ENCODE measurements around the gene CRYL1. TPM values are rescaled to one million over a fixed set of nuclear protein-coding genes. Genes with fewer than 3 reads are reported as not detected.

CRYL1 gene
- polyA plus RNA-seq, 1 of the 3 experiments (the other 2 are of a cell fraction) = 34.8 TPM

DNA sequence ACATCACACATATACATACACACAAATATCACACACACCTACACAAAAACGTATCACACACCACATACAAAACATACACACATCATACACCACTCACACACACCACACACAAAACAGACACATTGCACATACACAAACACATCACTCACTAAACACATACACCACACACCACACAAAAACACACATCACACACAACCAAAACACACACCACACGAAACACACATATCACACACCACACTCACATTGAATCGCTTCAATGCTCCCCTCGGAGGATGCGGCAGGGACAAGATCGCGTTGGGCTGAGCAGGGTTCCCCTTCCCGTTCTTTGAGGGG is 131.5 kb downstream of the CRYL1 start:
- no peaks in the 10 kb centered on the region for H3F3A ChIP-seq (replicated peaks; ENCODE audit: insufficient read depth)
- no peaks in the 10 kb centered on the region for H3K9me2 ChIP-seq
- no peak for DNase-seq
- no peaks in the 10 kb centered on the region for H3K79me2 ChIP-seq (ENCODE audit: insufficient read depth)
- no peaks in the 10 kb centered on the region for H3K9me3 ChIP-seq
- no peaks in the 10 kb centered on the region for H3K4me1 ChIP-seq (ENCODE audit: control insufficient read depth in 1 of 2, insufficient read depth in 2 of 2, low read depth in 1 of 2, low read length in 1 of 2)
- TF ChIP-seq EP300 (IDR thresholded peaks at IDR 0.05; ENCODE audit: borderline replicate concordance in 1 of 2, low read depth in 1 of 2, low read length in 1 of 2) (no peak), CHD2 (IDR thresholded peaks at IDR 0.05; ENCODE audit: low read length, partially characterized antibody) (no peak), MXI1 (IDR thresholded peaks at IDR 0.05; ENCODE audit: low read depth, low read length) (no peak), SIN3A (IDR thresholded peaks at IDR 0.05; ENCODE audit: borderline replicate concordance, low read depth, low read length) (no peak), NFIC (IDR thresholded peaks at IDR 0.05; ENCODE audit: borderline replicate concordance) (no peak), PBX3 (IDR thresholded peaks at IDR 0.05) (no peak), RXRA (IDR thresholded peaks at IDR 0.05; ENCODE audit: borderline replicate concordance, low read depth) (no peak), NRF1 (IDR thresholded peaks at IDR 0.05; ENCODE audit: low read depth, low read length) (no peak), EZH2phosphoT487 (IDR thresholded peaks at IDR 0.05; ENCODE audit: borderline replicate concordance, low read depth) (no peak), MEF2A (IDR thresholded peaks at IDR 0.05; ENCODE audit: borderline replicate concordance, low read depth) (no peak), YY1 (IDR thresholded peaks at IDR 0.05; ENCODE audit: low read depth) (no peak), REST (IDR thresholded peaks at IDR 0.05; ENCODE audit: low read depth, low read length) (no peak), JUND (IDR thresholded peaks at IDR 0.05) (no peak), FOXJ3 (CRISPR knock-in tag; IDR thresholded peaks at IDR 0.05) (no peak), SMC3 (IDR thresholded peaks at IDR 0.05; ENCODE audit: low read depth, low read length) (no peak), RCOR1 (IDR thresholded peaks at IDR 0.05; ENCODE audit: low read length) (no peak), FOXM1 (IDR thresholded peaks at IDR 0.05; ENCODE audit: low read depth) (no peak), TAF1 (IDR thresholded peaks at IDR 0.05; ENCODE audit: borderline replicate concordance, low read depth, low read length) (no peak)
- TF ChIP-seq, protein P1, sequence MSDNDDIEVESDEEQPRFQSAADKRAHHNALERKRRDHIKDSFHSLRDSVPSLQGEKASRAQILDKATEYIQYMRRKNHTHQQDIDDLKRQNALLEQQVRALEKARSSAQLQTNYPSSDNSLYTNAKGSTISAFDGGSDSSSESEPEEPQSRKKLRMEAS (IDR thresholded peaks at IDR 0.05; ENCODE audit: low read depth) = no peak
- TF ChIP-seq, protein P2, sequence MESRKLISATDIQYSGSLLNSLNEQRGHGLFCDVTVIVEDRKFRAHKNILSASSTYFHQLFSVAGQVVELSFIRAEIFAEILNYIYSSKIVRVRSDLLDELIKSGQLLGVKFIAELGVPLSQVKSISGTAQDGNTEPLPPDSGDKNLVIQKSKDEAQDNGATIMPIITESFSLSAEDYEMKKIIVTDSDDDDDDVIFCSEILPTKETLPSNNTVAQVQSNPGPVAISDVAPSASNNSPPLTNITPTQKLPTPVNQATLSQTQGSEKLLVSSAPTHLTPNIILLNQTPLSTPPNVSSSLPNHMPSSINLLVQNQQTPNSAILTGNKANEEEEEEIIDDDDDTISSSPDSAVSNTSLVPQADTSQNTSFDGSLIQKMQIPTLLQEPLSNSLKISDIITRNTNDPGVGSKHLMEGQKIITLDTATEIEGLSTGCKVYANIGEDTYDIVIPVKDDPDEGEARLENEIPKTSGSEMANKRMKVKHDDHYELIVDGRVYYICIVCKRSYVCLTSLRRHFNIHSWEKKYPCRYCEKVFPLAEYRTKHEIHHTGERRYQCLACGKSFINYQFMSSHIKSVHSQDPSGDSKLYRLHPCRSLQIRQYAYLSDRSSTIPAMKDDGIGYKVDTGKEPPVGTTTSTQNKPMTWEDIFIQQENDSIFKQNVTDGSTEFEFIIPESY (IDR thresholded peaks at IDR 0.05; ENCODE audit: borderline replicate concordance, low read depth) = no peak
- ChIA-PET CTCF (no interaction called here), POLR2A (no interaction called here)
- H3K27me3 ChIP-seq (ENCODE audit: insufficient read depth) = no peaks in the 10 kb centered on the region
- no peak overlapping the region for H2AFZ ChIP-seq (ENCODE audit: low read depth)
- no peaks in the 10 kb centered on the region for H4K20me1 ChIP-seq (ENCODE audit: insufficient read depth)
- no peak overlapping the region for H3K27ac ChIP-seq (ENCODE audit: low read depth in 2 of 2, low read length in 1 of 2)
- no peak overlapping the region for H3K9ac ChIP-seq
- H3K4me3 ChIP-seq (ENCODE audit: low read depth in 2 of 2, low read length in 1 of 2) = no peak overlapping the region
- no peak overlapping the region for H3K4me2 ChIP-seq
- WGBS (ENCODE audit: low lambda C conversion rate) = 52% methylated on average over 8 of the region's 8 CpGs
- no peaks in the 10 kb centered on the region for H3K36me3 ChIP-seq (replicated peaks in 1 of 2; ENCODE audit: control insufficient read depth in 1 of 2, insufficient read depth in 2 of 2, low read length in 1 of 2)

Data from SK-N-SH (cell line).